GM18873 (cell line): Measurements from ENCODE around the gene SLC16A6.
"Not testable (repeated sequence)": the region's sequence is repeated elsewhere in the genome, so short reads cannot be mapped to it uniquely, and the experiment has no call there.

Experiments
- ATAC-seq: cut with Tn5 transposase; IDR thresholded peaks from one replicate; pipeline ENCODE4 v1.9.1; 2021; ENCODE audit warnings: mild to moderate bottlenecking, moderate library complexity, moderate number of reproducible peaks; ENCODE audit not compliant: unreplicated experiment, low FRiP score

The SLC16A6 gene

GRCh38 chr17:68255151-68255550, 35.8 kb downstream of the SLC16A6 start:
- ATAC-seq: no peak

- not testable (repeated sequence) for ATAC-seq
Observed at GRCh38 chr17:68253426-68253825, 37.5 kb downstream of the SLC16A6 start.

DNA sequence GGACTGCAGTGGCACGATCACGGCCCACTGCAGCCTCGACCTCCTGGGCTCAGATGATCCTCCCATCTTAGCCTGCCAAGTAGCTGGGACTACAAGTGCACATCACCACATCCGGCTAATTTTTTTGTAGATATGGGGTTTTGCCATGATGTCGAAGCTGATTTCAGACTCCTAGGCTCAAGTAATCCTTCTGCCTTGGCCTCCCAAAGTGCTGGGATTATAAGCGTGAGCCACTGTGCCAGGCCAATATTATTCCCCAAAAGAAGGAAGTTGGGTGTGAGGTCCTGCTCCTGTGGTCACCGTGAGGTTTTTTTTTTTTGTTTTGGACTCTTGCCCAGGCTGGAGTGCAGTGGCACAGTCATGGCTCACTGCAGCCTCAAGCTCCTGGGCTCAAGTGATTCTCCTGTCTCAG, 41.6 kb downstream of the SLC16A6 start:
- ATAC-seq: no peak

DNA sequence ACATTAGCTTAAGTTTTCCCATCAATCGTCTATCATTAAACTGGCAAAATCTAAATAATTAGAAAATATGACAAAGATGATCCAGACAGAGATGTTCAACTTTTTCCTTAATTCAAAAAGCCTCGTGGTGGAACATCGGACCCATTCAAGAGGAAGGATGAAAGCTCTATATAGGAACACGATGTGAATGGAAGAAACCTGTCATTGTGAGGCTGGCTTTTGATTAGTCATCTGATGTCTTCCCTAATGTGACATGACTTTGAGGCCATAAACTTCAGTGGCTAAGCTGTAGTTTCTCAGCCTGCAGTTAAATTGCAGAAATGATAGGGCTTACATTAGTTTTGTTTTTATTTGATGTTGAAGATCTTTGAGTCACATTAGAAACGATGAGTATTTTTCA, 42.0 kb downstream of the SLC16A6 start:
- ATAC-seq: no peak

GRCh38 chr17:68248199-68248825, 42.6 kb downstream of the SLC16A6 start:
- peak; percentile 22 for ATAC-seq

GRCh38 chr17:68247445-68248198, 43.3 kb downstream of the SLC16A6 start, which contains the start of gene AMZ2:
AMZ2 (plus strand) TSS chr17:68248043; CDS start chr17:68250188, 2,145 bp downstream.
- ATAC-seq: peak; percentile 80

- ATAC-seq: no peak
Observed at GRCh38 chr17:68246271-68247028, 44.5 kb downstream of the SLC16A6 start.

DNA sequence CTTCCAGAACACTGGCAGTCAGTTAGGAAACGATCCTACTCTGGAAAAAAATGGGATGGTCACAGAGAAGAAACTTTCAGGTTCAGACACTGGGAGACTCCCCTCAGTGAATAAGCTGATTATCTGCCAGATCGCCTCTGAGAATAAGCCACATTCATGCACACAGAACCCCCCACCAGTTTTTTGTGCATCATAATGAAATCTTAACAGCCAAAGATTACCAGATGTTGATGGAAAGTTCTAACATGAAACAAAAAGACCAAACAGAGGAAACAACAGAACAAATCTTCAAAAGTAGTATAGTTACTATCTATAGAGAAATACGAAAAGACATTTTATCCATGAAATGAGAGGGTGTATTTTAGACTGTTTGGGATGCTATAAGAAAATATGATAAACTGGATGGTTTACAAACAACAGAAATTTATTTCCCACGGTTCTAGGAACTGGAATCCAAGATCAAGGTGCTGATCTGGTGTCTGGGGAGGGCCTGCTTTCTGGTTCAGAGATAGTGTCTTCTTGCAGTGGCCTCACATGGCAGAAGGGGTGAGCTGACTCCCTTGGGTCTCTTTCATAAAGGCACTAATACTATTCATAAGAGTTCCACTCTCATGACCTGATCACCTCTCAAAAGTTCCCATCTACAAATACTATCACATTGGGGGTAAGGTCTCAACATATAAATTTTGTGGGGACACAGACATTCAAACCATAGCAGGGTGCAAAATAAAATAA, 51.1 kb downstream of the SLC16A6 start:
- no peak for ATAC-seq

GRCh38 chr17:68238871-68239253, 52.1 kb downstream of the SLC16A6 start:
- ATAC-seq: no peak

DNA sequence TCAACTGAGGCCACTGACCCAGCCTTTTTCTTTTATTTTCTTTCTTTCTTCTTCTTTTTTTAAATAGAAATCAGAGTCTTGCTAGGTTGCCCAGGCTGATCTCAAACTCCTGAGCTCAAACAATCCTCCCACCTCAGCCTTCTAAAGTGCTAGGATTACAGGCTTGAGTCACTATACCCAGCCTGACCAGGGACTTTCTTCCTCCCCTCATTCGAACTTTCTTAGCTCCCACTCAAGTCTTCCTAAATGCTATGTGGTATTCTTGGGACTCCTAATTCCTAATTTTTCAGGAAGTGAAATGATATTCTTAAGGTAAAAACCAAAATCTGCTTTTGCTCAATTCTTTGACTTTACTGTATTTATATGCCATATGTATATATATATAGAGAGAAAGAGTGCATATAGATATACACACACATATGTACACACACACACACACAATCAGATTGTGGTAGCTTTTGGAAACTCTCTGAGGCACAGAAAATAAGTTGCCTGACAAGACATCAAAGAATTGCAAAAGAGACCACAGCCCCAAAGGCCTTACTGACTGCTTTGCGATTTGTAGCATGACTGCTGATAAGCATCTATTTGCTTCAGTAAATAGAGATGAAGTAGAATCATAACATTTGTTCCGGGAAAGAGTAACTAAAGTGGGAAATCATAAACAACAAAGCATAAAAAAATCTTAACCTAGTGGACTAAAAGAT, 52.6 kb downstream of the SLC16A6 start:
- ATAC-seq: peak; percentile 3

DNA sequence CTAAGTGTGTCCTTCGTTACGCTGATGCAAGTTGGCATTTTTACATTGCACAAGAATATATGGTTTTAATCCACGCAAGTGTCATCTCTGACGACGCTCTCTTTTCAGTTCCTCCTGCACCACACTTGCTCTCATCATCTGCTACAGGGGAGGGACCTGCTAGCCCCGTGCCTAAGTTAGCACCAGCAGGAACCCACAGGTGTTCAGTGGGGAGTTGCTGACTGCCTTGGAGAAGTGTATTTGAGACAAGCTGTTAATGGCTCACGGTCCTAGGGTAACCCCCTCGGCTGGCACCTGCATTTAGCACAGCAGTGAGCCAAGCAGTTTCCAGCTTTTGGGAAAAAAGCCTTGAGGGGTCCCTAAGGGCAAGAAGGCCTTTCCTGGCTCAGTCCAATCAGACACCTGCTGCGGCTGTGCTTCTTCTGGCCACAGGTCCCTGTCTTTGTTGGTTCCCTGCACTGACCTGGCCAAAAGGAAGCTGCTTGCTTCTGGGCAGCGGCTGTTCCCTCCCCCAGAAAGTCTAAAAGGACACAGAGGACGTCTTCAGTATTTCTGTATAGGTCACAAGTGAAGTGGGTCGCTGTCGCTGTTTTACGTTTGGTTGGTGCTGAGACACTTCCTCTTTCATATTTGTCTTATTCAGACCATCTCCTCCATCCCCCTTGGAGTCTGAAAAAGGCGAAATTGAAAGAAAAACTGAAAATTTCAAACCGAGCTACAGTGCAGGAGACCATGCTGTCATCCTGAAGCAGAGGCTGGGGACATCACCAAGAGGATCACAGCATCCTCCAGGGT, 53.4 kb downstream of the SLC16A6 start:
- ATAC-seq: peak; percentile 66

- ATAC-seq: not testable (repeated sequence)
Observed at GRCh38 chr17:68235336-68235791, 55.6 kb downstream of the SLC16A6 start.

- ATAC-seq: not testable (repeated sequence)
Observed at GRCh38 chr17:68234726-68235335, 56.1 kb downstream of the SLC16A6 start.

DNA sequence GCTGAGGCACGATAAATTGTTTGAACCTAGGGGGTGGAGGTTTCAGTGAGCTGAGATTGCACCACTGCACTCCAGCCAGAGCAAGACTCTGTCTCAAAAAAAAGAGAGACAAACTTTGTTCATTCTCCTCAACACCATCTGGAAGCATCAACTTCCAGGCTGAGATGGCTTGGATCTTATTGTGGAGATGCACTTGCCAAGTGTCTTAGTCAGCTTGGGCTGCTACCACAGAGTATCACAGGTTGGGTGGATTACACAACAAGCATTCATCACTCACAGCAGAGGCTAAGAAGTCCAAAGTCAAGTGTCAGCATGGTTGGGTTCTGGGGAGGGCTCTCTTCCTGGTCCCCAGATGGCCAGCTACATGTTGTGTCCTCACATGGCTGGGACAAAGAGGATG, 58.2 kb downstream of the SLC16A6 start:
- ATAC-seq: not testable (repeated sequence)

GRCh38 chr17:68231541-68231940, 59.4 kb downstream of the SLC16A6 start:
- no peak for ATAC-seq

GRCh38 chr17:68231131-68231530, 59.8 kb downstream of the SLC16A6 start:
- ATAC-seq: not testable (repeated sequence)

DNA sequence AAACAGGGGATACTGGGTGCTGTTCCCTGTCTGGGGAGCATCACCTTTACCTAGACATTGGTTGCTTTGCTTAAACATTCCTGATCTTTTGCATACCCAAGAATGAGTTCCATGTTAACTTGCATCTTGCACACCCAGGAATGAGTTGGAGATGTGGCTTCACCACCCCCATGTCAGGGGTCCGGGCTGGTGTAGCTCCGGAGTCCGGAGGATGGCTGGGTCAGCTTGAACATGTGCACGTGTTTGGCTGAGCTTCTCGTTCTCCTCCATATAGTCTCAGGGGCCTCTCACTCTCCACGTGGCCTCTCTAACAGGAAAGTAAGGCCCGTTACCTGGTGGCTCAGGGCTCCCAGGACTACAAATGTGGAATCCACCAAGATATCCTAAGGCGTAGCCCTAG, 61.3 kb downstream of the SLC16A6 start:
- no peak for ATAC-seq

- ATAC-seq: no peak
Observed at GRCh38 chr17:68228817-68229570, 61.9 kb downstream of the SLC16A6 start.
